ENCODE measurements around the gene GUCY1B1.
"Not testable (repeated sequence)": the region's sequence is repeated elsewhere in the genome, so short reads cannot be mapped to it uniquely, and the experiment has no call there.

The GUCY1B1 gene

DNA sequence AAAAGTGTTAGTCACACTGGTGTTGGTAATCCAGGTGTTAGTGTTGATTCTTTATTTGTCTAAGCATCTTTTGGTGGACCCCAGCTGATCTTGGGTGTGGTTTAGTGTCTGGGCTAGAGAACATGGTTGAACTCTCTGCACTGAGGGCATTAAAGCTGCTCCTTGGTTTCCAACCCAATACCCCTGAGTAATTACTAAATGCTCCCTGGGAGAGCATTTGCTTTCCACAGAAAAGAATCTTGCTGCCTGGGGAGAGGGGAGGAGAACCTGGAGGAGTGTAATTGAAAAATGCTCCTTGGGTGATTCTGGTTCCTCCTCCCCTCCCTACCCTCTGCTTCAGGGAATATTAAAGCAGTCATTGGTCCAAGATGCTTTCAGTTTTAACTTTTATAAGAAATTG, 3.1 kb downstream of the GUCY1B1 start:
- no peak for DNase-seq (ENCODE audit: low read depth in 2 of 2)

DNA sequence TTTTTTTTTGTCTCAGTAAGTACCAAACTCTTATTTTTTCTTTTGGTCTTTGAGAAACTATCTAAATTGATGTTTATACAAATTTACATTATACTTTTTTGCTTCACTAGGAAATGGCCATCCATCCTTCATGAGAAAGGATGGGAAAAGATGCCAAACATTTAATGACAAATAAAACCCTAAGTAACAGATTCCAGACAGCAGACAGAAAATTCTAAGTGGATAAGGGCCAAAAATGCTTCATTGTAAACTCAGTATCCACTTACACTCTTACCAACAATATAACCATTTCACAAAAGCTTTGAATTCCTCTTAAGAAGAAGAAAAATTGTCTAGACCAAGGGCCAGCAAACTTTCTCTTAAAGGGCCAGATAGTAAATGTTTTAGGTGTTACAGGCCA, 3.5 kb downstream of the GUCY1B1 start:
- DNase-seq (ENCODE audit: low read depth in 2 of 2), result no peak

- no peak for DNase-seq (ENCODE audit: low read depth in 2 of 2)
These were observed 4.7 kb downstream of the GUCY1B1 start for GRCh38 chr4:155763551-155763950.

DNA sequence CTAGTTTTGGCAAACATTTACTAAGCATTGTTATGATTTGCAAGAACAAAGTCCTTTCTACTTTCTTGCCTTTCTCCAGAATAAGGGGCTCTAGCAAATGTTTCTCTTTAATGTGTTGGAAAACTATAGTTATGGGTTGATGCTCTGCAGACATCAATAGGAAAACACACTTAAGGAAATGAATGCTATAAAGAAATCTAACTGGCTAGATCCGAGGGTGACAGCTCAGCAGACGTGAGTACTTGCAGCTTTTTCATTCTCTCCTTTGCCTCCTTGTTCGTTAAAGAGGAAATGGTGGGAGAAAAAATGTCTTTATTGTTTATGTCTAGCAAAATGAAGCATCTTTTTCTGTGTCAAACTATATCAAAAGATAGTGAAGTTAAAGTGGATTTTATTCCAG, 6.3 kb downstream of the GUCY1B1 start:
- DNase-seq (ENCODE audit: low read depth in 2 of 2), result no peak

DNA sequence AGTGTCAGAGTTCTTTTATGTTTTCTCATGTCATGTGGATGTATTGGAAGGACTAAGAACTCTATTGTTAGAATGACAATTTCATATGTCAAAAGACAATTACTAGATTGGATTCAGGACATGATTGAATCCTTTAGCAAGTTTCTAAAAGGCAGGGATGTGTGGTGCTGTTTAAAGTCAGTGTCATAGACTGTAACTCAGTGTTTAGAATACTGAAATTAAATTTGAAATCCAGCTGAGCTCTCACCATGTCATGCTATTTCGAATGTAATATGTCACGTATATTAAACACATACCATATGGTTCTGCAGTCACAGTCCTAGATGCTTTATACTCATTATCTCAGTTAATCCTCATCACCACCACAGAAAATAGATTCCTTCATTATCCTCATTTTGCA, 7.8 kb downstream of the GUCY1B1 start:
- no peak for DNase-seq (ENCODE audit: low read depth in 2 of 2)

DNA sequence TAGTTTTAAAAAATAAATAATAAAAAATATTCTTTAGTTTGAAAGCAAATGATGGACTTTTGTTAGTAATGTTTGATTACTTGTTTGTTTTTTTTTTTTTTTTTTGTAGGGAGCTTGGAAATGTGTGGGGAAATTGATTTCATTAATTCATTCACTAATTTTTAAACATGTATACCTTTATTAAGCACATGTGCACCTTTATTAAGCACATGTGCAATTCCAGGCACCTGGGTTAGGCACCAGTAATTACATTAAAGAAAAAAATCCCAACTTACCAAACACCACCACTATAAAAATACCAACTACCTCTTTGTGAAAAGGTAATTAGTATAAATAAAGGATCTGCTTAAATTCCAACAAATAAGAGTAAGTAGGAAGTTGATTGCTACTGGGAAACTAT, 9.5 kb downstream of the GUCY1B1 start:
- no peak for DNase-seq (ENCODE audit: low read depth in 2 of 2)

DNA sequence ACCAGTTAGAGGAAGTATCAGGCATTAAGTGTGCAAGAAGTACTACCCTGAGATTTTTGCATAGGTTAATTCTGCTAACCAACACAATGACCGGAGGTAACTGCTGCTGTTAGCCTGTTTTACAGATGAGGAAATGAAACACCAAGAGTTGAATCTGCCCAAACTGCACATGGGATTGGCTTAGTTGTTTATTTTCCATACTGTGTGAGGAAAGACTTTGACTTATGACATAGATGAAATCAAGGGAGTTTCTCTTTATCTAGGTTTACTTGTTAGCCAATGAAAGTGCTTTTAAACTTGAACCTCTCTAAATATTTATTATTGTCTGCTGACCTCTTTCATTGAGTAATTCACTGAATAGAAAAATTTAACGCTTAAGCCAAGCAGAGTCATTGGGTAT, 10.3 kb downstream of the GUCY1B1 start:
- no peak for DNase-seq (ENCODE audit: low read depth in 2 of 2)

GRCh38 chr4:155772459-155773195, 13.8 kb downstream of the GUCY1B1 start:
- no peak for DNase-seq (ENCODE audit: low read depth in 2 of 2)

DNA sequence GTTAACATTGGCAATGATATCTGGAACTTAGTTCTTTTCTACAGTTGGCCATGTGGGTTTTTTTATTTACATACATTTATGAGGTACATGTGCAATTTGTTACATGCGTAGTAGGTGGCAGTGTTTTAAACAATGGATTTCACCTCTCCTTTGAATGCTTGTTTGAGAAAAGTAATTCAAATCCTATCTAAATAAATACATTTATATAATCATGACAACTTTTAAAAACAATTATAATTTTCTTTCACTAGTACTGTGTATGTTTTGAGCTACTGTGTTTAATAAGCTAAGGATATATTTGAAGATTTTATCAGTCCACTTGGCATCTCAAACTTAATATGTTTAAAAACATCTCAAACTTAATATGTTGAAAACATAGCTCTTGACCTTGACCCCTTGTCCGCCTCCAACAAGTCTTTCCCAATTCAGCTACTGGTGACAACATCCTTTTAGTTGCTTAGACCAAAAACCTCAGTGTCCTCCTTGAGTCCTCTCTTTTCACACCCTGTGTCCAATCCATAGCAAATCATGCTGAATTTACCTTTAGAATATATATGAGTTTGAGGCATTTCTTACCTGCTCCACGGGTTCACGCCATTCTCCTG, 14.5 kb downstream of the GUCY1B1 start:
- no peak for DNase-seq (ENCODE audit: low read depth in 2 of 2)

DNA sequence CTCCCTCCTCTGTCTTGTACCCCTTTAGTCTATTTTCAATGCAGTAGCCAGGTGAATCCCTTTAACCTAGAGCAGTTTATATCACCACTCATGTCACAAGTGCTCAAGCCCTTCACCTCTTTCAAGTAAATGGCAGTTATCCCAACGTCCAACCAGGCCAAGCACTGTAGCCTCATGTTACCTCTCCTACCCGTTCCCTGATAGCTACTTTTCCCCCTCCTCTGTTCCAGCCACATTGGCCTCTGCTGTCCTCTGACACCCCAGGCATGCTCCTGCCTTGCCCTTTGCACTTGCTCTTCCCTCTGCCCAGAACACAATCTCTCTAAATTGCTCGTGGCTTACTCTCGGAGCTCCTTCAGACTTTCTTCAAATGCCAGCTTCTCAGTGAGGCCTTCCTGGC, 15.2 kb downstream of the GUCY1B1 start:
- DNase-seq (ENCODE audit: low read depth in 2 of 2), result no peak

DNA sequence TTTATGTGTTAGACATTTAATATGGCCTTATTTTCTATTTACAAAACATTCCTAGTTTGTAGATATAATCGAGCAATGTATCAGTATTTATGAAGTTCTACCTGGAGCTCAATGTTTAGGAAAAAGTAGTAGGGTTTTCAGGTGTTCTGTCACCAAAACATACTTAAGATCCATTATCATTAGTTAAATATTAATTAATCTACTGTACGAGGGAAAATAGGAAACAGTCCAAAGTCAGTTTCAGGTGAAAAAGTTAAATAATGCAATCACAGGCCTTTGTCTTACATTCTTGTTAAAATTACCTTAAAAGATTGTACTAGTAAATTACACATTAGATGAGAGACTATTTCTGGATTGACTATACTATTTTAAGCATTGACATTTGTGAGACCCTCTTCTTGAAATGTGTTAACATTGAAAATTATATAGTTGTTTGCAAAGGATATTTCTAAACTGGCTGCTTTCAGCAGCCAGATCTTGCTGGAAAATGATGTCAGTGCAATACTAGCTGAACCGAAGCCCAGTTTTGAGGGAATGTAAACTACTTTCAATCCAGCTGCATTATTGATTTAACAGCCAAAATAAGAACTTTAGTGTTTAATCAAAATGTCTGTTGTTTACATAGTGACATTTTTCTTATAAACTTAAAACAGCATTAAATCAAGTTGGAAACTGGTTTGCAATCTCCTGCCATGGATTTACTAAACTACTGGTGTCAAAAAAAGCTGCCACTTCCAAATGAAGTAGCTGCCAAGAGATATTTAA, 19.3 kb downstream of the GUCY1B1 start:
- DNase-seq (ENCODE audit: low read depth in 2 of 2), result no peak

- DNase-seq (ENCODE audit: low read depth in 2 of 2), result no peak
These were observed 22.0 kb downstream of the GUCY1B1 start for GRCh38 chr4:155780775-155781174.

DNA sequence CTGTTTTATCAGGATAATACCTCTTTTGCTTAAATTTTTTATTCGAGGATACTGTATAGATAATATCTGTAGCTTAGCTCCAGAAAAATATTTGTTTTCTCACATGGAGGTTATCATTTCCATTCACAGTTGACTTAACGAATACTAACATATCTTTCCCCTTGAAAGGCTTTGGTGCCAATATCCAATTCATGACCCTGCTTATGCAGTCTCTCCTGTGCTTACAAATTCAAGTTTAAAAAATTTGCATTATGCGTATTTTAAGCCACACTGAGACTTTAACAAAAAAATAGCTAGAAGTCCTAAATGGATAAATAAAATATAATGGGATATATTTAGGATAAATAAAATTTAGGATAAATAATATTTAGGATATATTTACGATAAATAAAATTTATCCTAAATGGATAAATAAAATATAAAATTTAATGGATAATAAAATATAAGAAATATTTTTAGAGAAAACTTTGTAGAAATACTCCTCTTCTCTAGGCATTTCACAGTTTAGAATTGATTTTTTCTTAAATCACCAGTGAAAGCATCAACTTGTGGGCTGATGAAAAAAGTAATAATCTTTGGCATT, 22.5 kb downstream of the GUCY1B1 start:
- DNase-seq (ENCODE audit: low read depth in 2 of 2), result no peak

GRCh38 chr4:155784637-155785036, 25.8 kb downstream of the GUCY1B1 start:
- no peak for DNase-seq (ENCODE audit: low read depth in 2 of 2)

- DNase-seq (ENCODE audit: low read depth in 2 of 2), result no peak
These were observed 27.0 kb downstream of the GUCY1B1 start for GRCh38 chr4:155785828-155786227.

DNA sequence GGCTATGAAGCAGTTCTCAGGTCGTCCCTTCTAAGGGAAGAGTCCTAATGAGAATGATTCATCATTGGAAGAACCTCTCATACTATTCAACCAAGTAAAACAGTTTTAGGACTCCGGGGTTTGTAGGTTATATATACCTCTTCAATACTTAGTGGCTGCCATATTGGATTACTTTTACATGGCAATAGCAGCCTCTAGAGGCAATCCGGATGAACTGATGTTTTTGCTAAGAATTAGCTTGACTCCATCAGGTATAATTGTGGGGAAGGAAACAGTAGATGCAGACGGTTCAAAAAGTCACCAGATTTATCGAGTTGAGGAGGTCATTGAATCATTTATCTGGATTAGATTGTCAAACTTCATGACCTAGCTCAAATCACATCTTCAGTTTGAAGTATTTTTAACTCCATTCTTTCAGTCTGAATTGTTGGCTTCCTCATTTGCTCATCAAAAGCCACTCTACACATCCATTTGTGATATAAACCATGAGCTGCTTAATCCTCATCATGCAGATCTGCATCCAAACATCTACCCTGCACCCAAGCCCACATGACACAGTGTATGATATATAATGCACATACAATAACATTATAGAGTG, 28.4 kb downstream of the GUCY1B1 start:
- DNase-seq (ENCODE audit: low read depth in 2 of 2), result no peak

DNA sequence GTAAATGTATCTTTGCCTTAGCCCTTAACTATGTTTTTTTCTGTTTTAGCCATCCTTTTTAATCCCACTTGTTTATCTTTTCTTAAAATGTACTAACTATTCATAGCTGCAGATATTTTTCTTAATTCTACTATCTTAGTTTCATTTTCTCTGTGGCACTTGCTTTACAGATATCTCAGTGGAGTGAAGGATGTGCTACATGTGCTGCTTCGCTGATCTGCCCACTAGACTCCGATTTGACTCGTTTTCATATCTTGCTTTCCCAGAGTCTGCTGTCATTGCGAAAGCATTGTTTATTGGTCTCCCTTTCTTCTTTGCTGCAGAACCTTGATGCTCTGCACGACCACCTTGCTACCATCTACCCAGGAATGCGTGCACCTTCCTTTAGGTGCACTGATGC, 30.6 kb downstream of the GUCY1B1 start:
- no peak for DNase-seq (ENCODE audit: low read depth in 2 of 2)

DNA sequence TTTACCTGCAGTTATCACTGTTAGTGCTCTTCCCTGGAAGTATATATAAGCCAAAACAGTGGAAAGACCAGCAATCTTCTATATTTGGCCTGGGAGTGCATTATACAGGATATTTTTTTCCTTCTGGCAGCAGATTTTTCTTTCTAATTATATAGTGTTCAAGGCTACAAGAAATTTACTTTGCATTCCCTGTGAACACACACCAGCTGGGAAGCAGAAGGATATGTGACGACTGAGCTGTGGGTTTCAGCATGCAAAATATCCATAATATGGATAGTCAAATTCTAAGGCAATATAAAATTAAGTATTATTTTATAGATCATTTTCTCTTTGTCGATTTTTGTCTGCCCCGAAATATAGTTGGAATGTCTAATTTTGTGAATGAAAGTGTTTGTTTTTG, 31.2 kb downstream of the GUCY1B1 start:
- DNase-seq (ENCODE audit: low read depth in 2 of 2), result no peak

- no peak for DNase-seq (ENCODE audit: low read depth in 2 of 2)
These were observed 35.9 kb downstream of the GUCY1B1 start for GRCh38 chr4:155794589-155795236.

DNA sequence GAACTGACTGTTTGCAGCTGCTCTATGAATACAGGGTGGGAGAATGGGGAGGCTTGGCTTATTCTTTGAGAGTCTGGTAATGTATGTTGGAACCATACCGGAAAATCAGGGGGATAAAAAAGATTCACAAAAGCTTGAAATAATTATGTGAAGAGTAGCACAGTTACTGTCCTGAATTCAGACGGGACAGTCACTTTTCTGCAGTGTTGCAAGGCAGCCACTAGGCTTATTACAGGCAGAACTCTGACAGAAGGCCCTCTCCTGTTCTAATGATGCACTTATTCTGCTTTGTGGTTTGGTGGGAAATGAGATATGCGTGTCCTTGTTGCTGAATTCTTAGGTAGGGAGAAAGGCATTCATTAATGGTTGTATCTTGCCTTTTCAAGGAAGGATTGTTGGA, 37.2 kb downstream of the GUCY1B1 start:
- DNase-seq (ENCODE audit: low read depth in 2 of 2), result no peak

GRCh38 chr4:155797581-155797980, 38.8 kb downstream of the GUCY1B1 start:
- DNase-seq (ENCODE audit: low read depth in 2 of 2), result not testable (repeated sequence)

All from stimulated activated CD8-positive, alpha-beta memory T cell treated with anti-CD3 and anti-CD28 coated beads, Interleukin-2, amount 100 ng/mL, for 48 hours (primary cell).